ENCODE data around the gene DSCAML1. TPM values are rescaled to one million over a fixed set of nuclear protein-coding genes. Genes with fewer than 3 reads are reported as not detected.

Gene DSCAML1
- total RNA-seq, 2 experiments from 2014 or later, result not detected

DNA sequence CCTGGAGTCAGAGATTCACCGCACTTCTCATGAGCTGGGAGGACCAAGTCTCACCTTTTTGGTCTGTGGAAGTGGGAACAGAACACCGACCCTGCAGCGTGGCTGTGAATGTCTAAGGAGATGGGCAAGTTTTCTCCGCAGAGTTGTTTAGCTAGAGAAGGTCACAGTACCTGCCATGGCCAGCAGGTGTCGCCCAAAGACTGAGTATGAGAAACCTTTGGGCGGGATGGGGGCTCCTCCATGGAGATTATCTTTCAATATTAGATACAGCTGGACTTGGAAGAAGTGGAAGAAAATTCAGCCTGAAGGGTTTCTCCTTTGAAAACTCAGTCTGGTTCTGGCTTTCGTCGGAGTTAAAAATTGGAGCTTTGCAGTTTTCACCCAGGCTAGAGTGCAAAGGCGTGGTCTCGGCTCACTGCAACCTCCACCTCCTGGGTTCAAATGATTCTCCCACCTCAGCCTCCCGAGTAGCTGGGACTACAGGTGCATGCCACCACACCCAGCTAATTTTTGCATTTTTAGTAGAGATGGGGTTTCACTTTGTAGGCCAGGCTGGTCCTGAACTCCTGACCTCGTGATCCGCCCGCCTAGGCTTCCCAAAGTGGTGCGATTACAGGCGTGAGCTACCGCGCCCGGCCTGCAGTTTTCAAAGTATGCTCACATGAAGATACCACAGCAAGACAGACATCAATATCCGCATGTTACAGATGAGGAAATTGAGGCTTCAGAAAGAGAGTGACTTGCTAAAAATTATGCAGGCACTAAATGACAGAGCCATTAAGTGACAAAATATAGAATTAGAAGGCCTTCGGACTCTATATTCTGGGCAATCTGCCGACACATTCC is 10.7 kb upstream of the DSCAML1 start:
- no peaks in the 10 kb centered on the region for H4K20me1 ChIP-seq (ENCODE audit: insufficient read depth, low read length)
- TF ChIP-seq, protein P1, sequence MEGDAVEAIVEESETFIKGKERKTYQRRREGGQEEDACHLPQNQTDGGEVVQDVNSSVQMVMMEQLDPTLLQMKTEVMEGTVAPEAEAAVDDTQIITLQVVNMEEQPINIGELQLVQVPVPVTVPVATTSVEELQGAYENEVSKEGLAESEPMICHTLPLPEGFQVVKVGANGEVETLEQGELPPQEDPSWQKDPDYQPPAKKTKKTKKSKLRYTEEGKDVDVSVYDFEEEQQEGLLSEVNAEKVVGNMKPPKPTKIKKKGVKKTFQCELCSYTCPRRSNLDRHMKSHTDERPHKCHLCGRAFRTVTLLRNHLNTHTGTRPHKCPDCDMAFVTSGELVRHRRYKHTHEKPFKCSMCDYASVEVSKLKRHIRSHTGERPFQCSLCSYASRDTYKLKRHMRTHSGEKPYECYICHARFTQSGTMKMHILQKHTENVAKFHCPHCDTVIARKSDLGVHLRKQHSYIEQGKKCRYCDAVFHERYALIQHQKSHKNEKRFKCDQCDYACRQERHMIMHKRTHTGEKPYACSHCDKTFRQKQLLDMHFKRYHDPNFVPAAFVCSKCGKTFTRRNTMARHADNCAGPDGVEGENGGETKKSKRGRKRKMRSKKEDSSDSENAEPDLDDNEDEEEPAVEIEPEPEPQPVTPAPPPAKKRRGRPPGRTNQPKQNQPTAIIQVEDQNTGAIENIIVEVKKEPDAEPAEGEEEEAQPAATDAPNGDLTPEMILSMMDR (conservative IDR thresholded peaks at IDR 0.05; ENCODE audit: low read length), result peak; percentile 92
- no peak for TF ChIP-seq EZH2phosphoT487 (IDR thresholded peaks at IDR 0.05; ENCODE audit: borderline replicate concordance, low read depth, low read length)
- BruUV-seq (replicated peaks), result no TSS peak
- POLR2A ChIA-PET, result interaction anchor here (0.6 to 2.5 kb wide), 2 partner anchors 10 to 327 kb away, joined by 3 to 7 read pairs; no protein-coding TSS in a partner anchor
- CTCF ChIA-PET (ENCODE audit: unreplicated experiment), result interaction anchor here (0.6 to 2.6 kb wide), 2 partner anchors 11 to 246 kb away, joined by 7 to 11 read pairs; no protein-coding TSS in a partner anchor
- H3K9me2 ChIP-seq (ENCODE audit: insufficient read depth, low read length), result no peaks in the 10 kb centered on the region
- DNase-seq (ENCODE audit: low spot score), result peak; percentile 63
- no peak overlapping the region for H3K27ac ChIP-seq (ENCODE audit: low read depth, low read length, poor library complexity, severe bottlenecking)
- H3K79me2 ChIP-seq (ENCODE audit: insufficient read depth, low read depth, low read length), result no peaks in the 10 kb centered on the region
- H2AFZ ChIP-seq (ENCODE audit: low read length), result no peak overlapping the region
- intact Hi-C loops (cut with micrococcal nuclease; ENCODE audit: unreplicated experiment), result loop anchor here (1.0 kb wide), 2 partner anchors 10 to 246 kb away; no protein-coding TSS in a partner anchor
- no peaks in the 10 kb centered on the region for H3K36me3 ChIP-seq (ENCODE audit: insufficient read depth, low read length)
- no peaks in the 10 kb centered on the region for H3K4me1 ChIP-seq (ENCODE audit: insufficient read depth, low read length, poor library complexity, severe bottlenecking)
- no peaks in the 10 kb centered on the region for H3K9me3 ChIP-seq (ENCODE audit: low read length)
- H3K4me2 ChIP-seq (ENCODE audit: low read length), result no peak overlapping the region
- H3K4me3 ChIP-seq (ENCODE audit: low read depth, low read length, poor library complexity, severe bottlenecking), result no peak overlapping the region

DNA sequence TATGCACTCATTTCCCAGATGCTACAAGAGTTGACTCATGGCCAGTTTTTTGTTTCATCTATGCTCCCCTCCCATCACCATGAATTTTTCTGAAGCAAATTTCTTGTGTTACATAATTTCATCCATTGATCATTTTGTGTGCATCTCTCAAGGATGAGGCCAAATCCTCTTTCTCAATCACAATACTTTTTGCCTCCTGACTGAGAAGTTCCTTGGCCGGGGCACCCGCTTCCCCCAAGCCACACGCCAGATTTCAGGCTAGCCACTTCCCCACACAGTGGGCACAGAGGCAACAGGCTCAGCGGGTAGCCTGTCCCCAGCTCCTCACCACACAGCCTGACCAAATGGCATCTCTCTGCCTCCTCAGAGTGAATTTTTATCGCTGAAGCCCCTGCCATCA is 9.8 kb upstream of the DSCAML1 start:
- ChIA-PET CTCF (ENCODE audit: unreplicated experiment) (interaction anchor here (0.6 to 2.6 kb wide), 2 partner anchors 11 to 247 kb away, joined by 7 to 11 read pairs; no protein-coding TSS in a partner anchor), POLR2A (no interaction called here)
- H3K9me3 ChIP-seq (ENCODE audit: low read length), result no peaks in the 10 kb centered on the region
- DNase-seq (ENCODE audit: low spot score), result no peak
- no peaks in the 10 kb centered on the region for H3K4me1 ChIP-seq (ENCODE audit: insufficient read depth, low read length, poor library complexity, severe bottlenecking)
- H3K9me2 ChIP-seq (ENCODE audit: insufficient read depth, low read length), result no peaks in the 10 kb centered on the region
- TF ChIP-seq, protein P1 (conservative IDR thresholded peaks at IDR 0.05; ENCODE audit: low read length), result no peak
- no peak for TF ChIP-seq EZH2phosphoT487 (IDR thresholded peaks at IDR 0.05; ENCODE audit: borderline replicate concordance, low read depth, low read length)
- no TSS peak for BruUV-seq (replicated peaks)
- intact Hi-C loops (cut with micrococcal nuclease; ENCODE audit: unreplicated experiment), result loop anchor here (1.0 kb wide), 2 partner anchors 10 to 246 kb away; no protein-coding TSS in a partner anchor
- no peaks in the 10 kb centered on the region for H3K79me2 ChIP-seq (ENCODE audit: insufficient read depth, low read depth, low read length)
- H3K4me3 ChIP-seq (ENCODE audit: low read depth, low read length, poor library complexity, severe bottlenecking), result no peak overlapping the region
- H3K36me3 ChIP-seq (ENCODE audit: insufficient read depth, low read length), result no peaks in the 10 kb centered on the region
- no peaks in the 10 kb centered on the region for H4K20me1 ChIP-seq (ENCODE audit: insufficient read depth, low read length)
- H2AFZ ChIP-seq (ENCODE audit: low read length), result no peak overlapping the region
- H3K4me2 ChIP-seq (ENCODE audit: low read length), result no peak overlapping the region
- H3K27ac ChIP-seq (ENCODE audit: low read depth, low read length, poor library complexity, severe bottlenecking), result no peak overlapping the region

DNA sequence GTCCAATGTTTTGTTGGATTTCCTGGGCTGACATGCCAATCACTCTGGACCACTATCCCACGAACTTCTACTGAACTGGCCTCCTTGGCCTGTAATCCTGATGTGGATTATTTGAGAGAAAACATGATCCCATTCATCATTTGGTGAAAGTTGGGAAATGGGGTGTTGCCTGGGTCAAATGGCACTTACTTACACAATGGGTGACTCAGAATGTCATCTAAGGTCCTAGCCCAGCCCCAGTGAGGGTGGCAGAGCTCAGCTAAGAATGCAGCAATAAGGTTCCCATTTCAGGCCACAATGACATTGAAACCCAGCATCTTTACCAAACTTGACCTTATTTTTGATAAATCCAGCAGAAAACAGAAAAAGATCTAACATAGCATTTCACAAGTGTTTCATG is 8.0 kb upstream of the DSCAML1 start:
- H3K4me3 ChIP-seq (ENCODE audit: low read depth, low read length, poor library complexity, severe bottlenecking), result no peak overlapping the region
- H3K4me2 ChIP-seq (ENCODE audit: low read length), result no peak overlapping the region
- ChIA-PET CTCF (ENCODE audit: unreplicated experiment) (no interaction called here), POLR2A (no interaction called here)
- H4K20me1 ChIP-seq (ENCODE audit: insufficient read depth, low read length), result no peaks in the 10 kb centered on the region
- no peaks in the 10 kb centered on the region for H3K36me3 ChIP-seq (ENCODE audit: insufficient read depth, low read length)
- intact Hi-C loops (cut with micrococcal nuclease; ENCODE audit: unreplicated experiment), result no loop called here
- DNase-seq (ENCODE audit: low spot score), result no peak
- no peak overlapping the region for H2AFZ ChIP-seq (ENCODE audit: low read length)
- H3K4me1 ChIP-seq (ENCODE audit: insufficient read depth, low read length, poor library complexity, severe bottlenecking), result no peaks in the 10 kb centered on the region
- TF ChIP-seq, protein P1 (conservative IDR thresholded peaks at IDR 0.05; ENCODE audit: low read length), result no peak
- no peak for TF ChIP-seq EZH2phosphoT487 (IDR thresholded peaks at IDR 0.05; ENCODE audit: borderline replicate concordance, low read depth, low read length)
- no peak overlapping the region for H3K27ac ChIP-seq (ENCODE audit: low read depth, low read length, poor library complexity, severe bottlenecking)
- H3K79me2 ChIP-seq (ENCODE audit: insufficient read depth, low read depth, low read length), result no peaks in the 10 kb centered on the region
- no TSS peak for BruUV-seq (replicated peaks)
- H3K9me3 ChIP-seq (ENCODE audit: low read length), result no peaks in the 10 kb centered on the region
- no peaks in the 10 kb centered on the region for H3K9me2 ChIP-seq (ENCODE audit: insufficient read depth, low read length)

Data from OCI-LY7 (cell line).